HL-60 (cell line): ENCODE results near the gene AP1M2.

Experiments used
- DNase-seq, 2 experiments: peaks; one replicate each; pipeline ENCODE4 v3.0.0-alpha.2; 2010 to 2020; ENCODE audit warnings: low read depth in 1 of 2, low spot score in 1 of 2
- H3K27ac ChIP-seq: fragments of 250-450 bp; sonication (Bioruptor Pico); replicated peaks from 2 replicates; pipeline ENCODE4 v1.5.1; 2020; ENCODE audit warnings: mild to moderate bottlenecking, moderate library complexity
- H3K27me3 ChIP-seq: fragments of 250-450 bp; sonication (Bioruptor Pico); 2 replicates; pipeline ENCODE4 v1.5.1; 2021; ENCODE audit warnings: mild to moderate bottlenecking, moderate library complexity; ENCODE audit not compliant: insufficient read depth, poor library complexity, severe bottlenecking
- H3K4me3 ChIP-seq: replicated peaks from 2 replicates; pipeline ENCODE4 v1.5.1; 2011; ENCODE audit warnings: mild to moderate bottlenecking, control low read depth, low read length; ENCODE audit not compliant: insufficient read depth
- GABPA ChIP-seq: IDR thresholded peaks from 2 replicates; pipeline ENCODE4 v1.6.1; 2012; ENCODE audit warnings: low read depth
- POLR2AphosphoS5 ChIP-seq: IDR thresholded peaks from 2 replicates; pipeline ENCODE4 v1.6.1; 2012; ENCODE audit warnings: low read depth
- SPI1 ChIP-seq: IDR thresholded peaks from 2 replicates; pipeline ENCODE4 v1.6.1; 2012; ENCODE audit warnings: low read depth, mild to moderate bottlenecking, borderline replicate concordance
- TF ChIP-seq, protein P1 (sequence below): IDR thresholded peaks from one replicate; pipeline ENCODE4 v1.5.1; 2011; ENCODE audit warnings: low read length, control low read depth, inconsistent platforms; ENCODE audit not compliant: insufficient read depth
- TF ChIP-seq, protein P2 (sequence below): IDR thresholded peaks from 2 replicates; pipeline ENCODE4 v1.6.1; 2012; ENCODE audit warnings: low read depth; ENCODE audit not compliant: insufficient replicate concordance

Gene AP1M2

DNA sequence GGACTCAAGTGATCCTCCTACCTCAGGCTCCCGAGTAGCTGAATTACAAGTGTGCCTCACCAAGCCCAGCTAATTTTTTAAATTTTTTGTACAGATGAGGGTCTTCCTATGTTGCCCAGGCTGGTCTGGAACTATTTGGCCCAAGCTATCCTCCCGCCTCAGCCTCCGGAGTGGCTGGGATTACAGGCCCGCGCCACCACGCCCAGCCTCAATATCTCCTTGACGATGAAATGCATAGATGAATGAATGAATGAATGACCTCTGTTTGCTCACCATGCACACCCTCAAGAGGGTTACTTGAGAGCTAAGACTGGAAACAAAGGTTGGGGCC lies 14.9 kb upstream of the AP1M2 start:
- TF ChIP-seq GABPA, result no peak
- TF ChIP-seq, protein P1, sequence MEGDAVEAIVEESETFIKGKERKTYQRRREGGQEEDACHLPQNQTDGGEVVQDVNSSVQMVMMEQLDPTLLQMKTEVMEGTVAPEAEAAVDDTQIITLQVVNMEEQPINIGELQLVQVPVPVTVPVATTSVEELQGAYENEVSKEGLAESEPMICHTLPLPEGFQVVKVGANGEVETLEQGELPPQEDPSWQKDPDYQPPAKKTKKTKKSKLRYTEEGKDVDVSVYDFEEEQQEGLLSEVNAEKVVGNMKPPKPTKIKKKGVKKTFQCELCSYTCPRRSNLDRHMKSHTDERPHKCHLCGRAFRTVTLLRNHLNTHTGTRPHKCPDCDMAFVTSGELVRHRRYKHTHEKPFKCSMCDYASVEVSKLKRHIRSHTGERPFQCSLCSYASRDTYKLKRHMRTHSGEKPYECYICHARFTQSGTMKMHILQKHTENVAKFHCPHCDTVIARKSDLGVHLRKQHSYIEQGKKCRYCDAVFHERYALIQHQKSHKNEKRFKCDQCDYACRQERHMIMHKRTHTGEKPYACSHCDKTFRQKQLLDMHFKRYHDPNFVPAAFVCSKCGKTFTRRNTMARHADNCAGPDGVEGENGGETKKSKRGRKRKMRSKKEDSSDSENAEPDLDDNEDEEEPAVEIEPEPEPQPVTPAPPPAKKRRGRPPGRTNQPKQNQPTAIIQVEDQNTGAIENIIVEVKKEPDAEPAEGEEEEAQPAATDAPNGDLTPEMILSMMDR, result no peak
- no peak for TF ChIP-seq POLR2AphosphoS5
- TF ChIP-seq, protein P2, sequence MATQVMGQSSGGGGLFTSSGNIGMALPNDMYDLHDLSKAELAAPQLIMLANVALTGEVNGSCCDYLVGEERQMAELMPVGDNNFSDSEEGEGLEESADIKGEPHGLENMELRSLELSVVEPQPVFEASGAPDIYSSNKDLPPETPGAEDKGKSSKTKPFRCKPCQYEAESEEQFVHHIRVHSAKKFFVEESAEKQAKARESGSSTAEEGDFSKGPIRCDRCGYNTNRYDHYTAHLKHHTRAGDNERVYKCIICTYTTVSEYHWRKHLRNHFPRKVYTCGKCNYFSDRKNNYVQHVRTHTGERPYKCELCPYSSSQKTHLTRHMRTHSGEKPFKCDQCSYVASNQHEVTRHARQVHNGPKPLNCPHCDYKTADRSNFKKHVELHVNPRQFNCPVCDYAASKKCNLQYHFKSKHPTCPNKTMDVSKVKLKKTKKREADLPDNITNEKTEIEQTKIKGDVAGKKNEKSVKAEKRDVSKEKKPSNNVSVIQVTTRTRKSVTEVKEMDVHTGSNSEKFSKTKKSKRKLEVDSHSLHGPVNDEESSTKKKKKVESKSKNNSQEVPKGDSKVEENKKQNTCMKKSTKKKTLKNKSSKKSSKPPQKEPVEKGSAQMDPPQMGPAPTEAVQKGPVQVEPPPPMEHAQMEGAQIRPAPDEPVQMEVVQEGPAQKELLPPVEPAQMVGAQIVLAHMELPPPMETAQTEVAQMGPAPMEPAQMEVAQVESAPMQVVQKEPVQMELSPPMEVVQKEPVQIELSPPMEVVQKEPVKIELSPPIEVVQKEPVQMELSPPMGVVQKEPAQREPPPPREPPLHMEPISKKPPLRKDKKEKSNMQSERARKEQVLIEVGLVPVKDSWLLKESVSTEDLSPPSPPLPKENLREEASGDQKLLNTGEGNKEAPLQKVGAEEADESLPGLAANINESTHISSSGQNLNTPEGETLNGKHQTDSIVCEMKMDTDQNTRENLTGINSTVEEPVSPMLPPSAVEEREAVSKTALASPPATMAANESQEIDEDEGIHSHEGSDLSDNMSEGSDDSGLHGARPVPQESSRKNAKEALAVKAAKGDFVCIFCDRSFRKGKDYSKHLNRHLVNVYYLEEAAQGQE, result no peak
- no peak for TF ChIP-seq SPI1
- DNase-seq, result no peak
- Histone ChIP-seq H3K27me3 (no peaks in the 10 kb centered on the region), H3K4me3 (peak overlapping the region; percentile 15; the same call in 1 of the 2 replicates), H3K27ac (no peak overlapping the region)

DNA sequence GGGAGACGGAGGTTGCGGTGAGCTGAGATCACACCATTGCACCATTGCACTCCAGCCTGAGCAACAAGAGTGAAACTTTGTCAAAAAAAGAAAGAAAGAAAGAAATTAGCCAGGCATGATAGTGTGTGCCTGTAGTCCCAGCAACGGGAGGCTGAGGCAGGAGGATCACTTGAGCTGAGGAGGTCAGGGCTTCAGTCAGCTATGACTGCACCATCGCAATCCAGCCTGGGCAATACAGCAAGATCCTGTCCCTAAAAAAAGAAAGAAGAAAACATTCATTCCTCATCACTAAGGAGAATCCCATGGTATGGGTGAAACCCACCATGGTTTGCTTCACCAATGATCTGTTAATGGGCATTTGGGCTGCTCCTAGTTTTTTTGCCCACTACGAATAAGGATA lies 13.0 kb upstream of the AP1M2 start:
- TF ChIP-seq SPI1 (no peak), POLR2AphosphoS5 (no peak), GABPA (no peak)
- TF ChIP-seq, protein P1, result no peak
- TF ChIP-seq, protein P2, result no peak
- no peak for DNase-seq
- H3K27me3 ChIP-seq, result no peaks in the 10 kb centered on the region
- no peak overlapping the region for H3K27ac ChIP-seq
- H3K4me3 ChIP-seq, result no peak overlapping the region

DNA sequence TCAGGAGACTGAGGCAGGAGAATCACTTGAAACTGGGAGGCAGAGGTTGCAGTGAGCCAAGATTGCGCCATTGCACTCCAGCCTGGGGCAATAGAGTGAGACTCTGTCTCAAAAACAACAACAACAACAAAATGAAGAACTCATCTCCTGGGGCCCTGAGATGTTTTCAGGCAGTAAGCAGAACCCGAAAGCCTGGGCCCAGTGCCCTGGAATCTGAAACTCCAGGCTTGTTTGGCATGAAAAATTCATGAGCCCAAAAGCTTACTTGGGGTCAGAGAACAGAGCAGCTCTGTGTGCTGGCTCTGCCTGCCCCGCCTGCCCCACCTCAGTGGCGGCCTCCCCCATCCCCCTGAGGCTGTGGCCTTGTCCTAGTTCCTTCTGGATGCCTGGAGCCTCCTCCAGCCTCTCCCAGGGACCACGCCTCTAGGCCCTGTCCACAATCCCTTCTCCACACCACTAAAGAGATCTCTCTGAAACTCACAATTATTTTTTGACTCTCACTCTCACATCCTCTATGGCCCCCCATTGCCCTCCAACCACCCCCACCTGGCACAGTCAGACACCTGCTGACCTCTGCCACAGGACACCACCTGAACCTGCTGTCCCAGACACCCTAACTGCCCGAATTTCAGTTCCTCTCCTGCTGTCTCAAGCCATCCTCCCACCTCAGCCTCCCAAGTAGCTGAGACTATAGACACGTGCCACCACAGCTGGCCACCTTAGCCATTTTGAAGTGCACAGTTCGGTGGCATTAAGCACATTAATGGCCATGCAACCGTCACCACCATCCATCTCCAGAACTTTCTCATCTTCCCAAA lies 6.9 kb upstream of the AP1M2 start:
- H3K4me3 ChIP-seq, result no peak overlapping the region
- H3K27me3 ChIP-seq, result no peaks in the 10 kb centered on the region
- peak in 1 of 2 experiments; percentile 24 for DNase-seq
- TF ChIP-seq GABPA (no peak), POLR2AphosphoS5 (no peak), SPI1 (no peak)
- TF ChIP-seq, protein P1, result no peak
- TF ChIP-seq, protein P2, result no peak
- H3K27ac ChIP-seq, result peak overlapping the region; percentile 16; the same call in 1 of the 2 replicates
